A549 (cell line): ENCODE data around the gene ATF1. TPM values are rescaled to one million over a fixed set of nuclear protein-coding genes. Genes with fewer than 3 reads are reported as not detected.

Source experiments
- ATAC-seq, 2 experiments: fragments of 200-7000 bp in 1 of 2; fragments of >200 bp in 1 of 2; cut with Nextera tagmentation in 1 of 2; cut with Tn5 transposase in 1 of 2; 3 replicates each; pipeline versions ENCODE4 v1.8.0 to v1.9.1; 2018 to 2020; ENCODE audit warnings: mild to moderate bottlenecking in 1 of 2, moderate library complexity in 1 of 2
- CTCF ChIA-PET: fragments of 300-600 bp; sonication (Branson Sonifier 250); formaldehyde crosslinking; extraction: SDS; loops from one replicate; lab custom pipeline; 2021; ENCODE audit warnings: antibody characterized with exemption, inconsistent platforms; lab: Yijun Ruan, JAX
- POLR2A ChIA-PET: fragments of 350-600 bp; formaldehyde crosslinking; extraction: SDS; loops from one replicate; lab custom pipeline; 2021; ENCODE audit warnings: antibody characterized with exemption, inconsistent platforms; lab: Yijun Ruan, JAX
- DNase-seq, 2 experiments: peaks; one replicate each; pipeline versions ENCODE4 v3.0.0 to v3.0.0-alpha.2; 2011 to 2016; ENCODE audit warnings: low read depth in 1 of 2, low spot score in 1 of 2
- FAIRE-seq: peaks from 2 replicates; lab custom pipeline; 2011; peaks lifted over from hg19 to GRCh38; lab: Jason Lieb, UNC
- H3K27ac ChIP-seq, 2 experiments: fragments of >200 bp; sonication (Bioruptor Twin); formaldehyde crosslinking; 3 replicates each; pipeline ENCODE4 v1.5.1; 2016 to 2017
- H3K4me1 ChIP-seq: fragments of >200 bp; sonication (Bioruptor Twin); formaldehyde crosslinking; 3 replicates; pipeline ENCODE4 v1.6.1; 2016
- H3K4me2 ChIP-seq: fragments of >200 bp; sonication (Bioruptor Twin); formaldehyde crosslinking; 3 replicates; pipeline ENCODE4 v1.6.1; 2016
- H3K4me3 ChIP-seq: fragments of >200 bp; sonication (Bioruptor Twin); formaldehyde crosslinking; 3 replicates; pipeline ENCODE4 v1.5.1; 2016
- H3K9me3 ChIP-seq: fragments of >200 bp; sonication (Bioruptor Twin); formaldehyde crosslinking; 3 replicates; pipeline ENCODE4 v1.6.1; 2016
- BHLHE40 ChIP-seq: IDR thresholded peaks from 2 replicates; pipeline ENCODE4 v1.6.1; 2012; ENCODE audit warnings: low read depth, low read length, inconsistent platforms
- CHD2 ChIP-seq: fragments of 150-350 bp; IDR thresholded peaks from 2 replicates; pipeline ENCODE4 v1.6.1; 2014; ENCODE audit warnings: low read length; ENCODE audit not compliant: partially characterized antibody
- EP300 ChIP-seq, 2 experiments: fragments of >200 bp; sonication (Bioruptor Twin); formaldehyde crosslinking; IDR thresholded peaks; 2 replicates in 1 of 2; 3 replicates in 1 of 2; pipeline ENCODE4 v1.6.1; 2016 to 2017
- ESRRA ChIP-seq: fragments of 150-350 bp; IDR thresholded peaks from 2 replicates; pipeline ENCODE4 v1.6.1; 2014; ENCODE audit warnings: mild to moderate bottlenecking, low read length, borderline replicate concordance
- FOSB ChIP-seq: fragments of 250-450 bp; sonication (Bioruptor Pico); IDR thresholded peaks from 2 replicates; pipeline ENCODE4 v1.5.0; 2020; ENCODE audit warnings: mild to moderate bottlenecking, moderate library complexity
- FOXS1 ChIP-seq: fragments of 250-450 bp; sonication (Bioruptor Pico); IDR thresholded peaks from 2 replicates; pipeline ENCODE4 v1.5.0; 2020; ENCODE audit warnings: mild to moderate bottlenecking, moderate library complexity
- HOXA7 ChIP-seq: fragments of 250-450 bp; sonication (Bioruptor Pico); IDR thresholded peaks from 2 replicates; pipeline ENCODE4 v1.5.0; 2020; ENCODE audit warnings: mild to moderate bottlenecking, moderate library complexity
- KDM5A ChIP-seq: fragments of 200-600 bp; sonication (generic); IDR thresholded peaks from 2 replicates; pipeline ENCODE4 v1.6.1; 2016; ENCODE audit warnings: antibody characterized with exemption, mild to moderate bottlenecking
- MAZ ChIP-seq: fragments of 150-350 bp; IDR thresholded peaks from 2 replicates; pipeline ENCODE4 v1.6.1; 2014; ENCODE audit warnings: antibody characterized with exemption, low read depth, low read length, borderline replicate concordance
- NR3C1 ChIP-seq: fragments of >200 bp; sonication (Bioruptor Twin); formaldehyde crosslinking; IDR thresholded peaks from 3 replicates; pipeline ENCODE4 v1.6.1; 2017
- RCOR1 ChIP-seq: fragments of 150-350 bp; IDR thresholded peaks from 2 replicates; pipeline ENCODE4 v1.6.1; 2014; ENCODE audit warnings: antibody characterized with exemption, low read length, low read depth
- RNF2 ChIP-seq: fragments of 200-600 bp; sonication (generic); IDR thresholded peaks from 2 replicates; pipeline ENCODE4 v1.6.1; 2016; ENCODE audit warnings: low read depth, mild to moderate bottlenecking, antibody characterized with exemption, moderate library complexity, borderline replicate concordance
- SREBF2 ChIP-seq: fragments of 450-650 bp; IDR thresholded peaks from 2 replicates; pipeline ENCODE4 v1.6.1; 2014; ENCODE audit warnings: mild to moderate bottlenecking, moderate library complexity
- ZC3H11A ChIP-seq: fragments of 450-650 bp; IDR thresholded peaks from 2 replicates; pipeline ENCODE4 v1.6.1; 2014; ENCODE audit warnings: antibody characterized with exemption, mild to moderate bottlenecking
- WGBS: methylation state at CpG from one replicate; pipeline ENCODE4 v1.1.6; 2017; ENCODE audit errors: missing lambda C conversion rate; 5-methylcytosine and 5-hydroxymethylcytosine counted together
- polyA plus RNA-seq, 4 experiments: library from polyadenylated mRNA; depleted of rRNA in 3 of 4; stranded (reverse); fragments of >200 nt; fragmentation: RNase III in 1 of 4; extraction: RNeasy Plus Mini Kit Qiagen cat#74134 plus additional on column Dnase treatment in 1 of 4; gene quantifications; 2 replicates in 3 of 4; 3 replicates in 1 of 4; pipeline ENCODE4 v1.2.3, GENCODE V29; 2011 to 2017
- TF ChIP-seq, protein P1 (sequence below): fragments of 150-350 bp; IDR thresholded peaks from 2 replicates; pipeline ENCODE4 v1.6.1; 2014; ENCODE audit warnings: low read depth, mild to moderate bottlenecking, low read length
- TF ChIP-seq, protein P2 (sequence below): fragments of >200 bp; sonication (Bioruptor Twin); formaldehyde crosslinking; IDR thresholded peaks from 3 replicates; pipeline ENCODE4 v1.5.1; 2016
- TF ChIP-seq, protein P3 (sequence below): IDR thresholded peaks from 2 replicates; pipeline ENCODE4 v1.6.1; 2012

Gene ATF1
- polyA plus RNA-seq, 2 of the 4 experiments (the other 2 are of a cell fraction): 34.2 to 77.1 TPM

DNA sequence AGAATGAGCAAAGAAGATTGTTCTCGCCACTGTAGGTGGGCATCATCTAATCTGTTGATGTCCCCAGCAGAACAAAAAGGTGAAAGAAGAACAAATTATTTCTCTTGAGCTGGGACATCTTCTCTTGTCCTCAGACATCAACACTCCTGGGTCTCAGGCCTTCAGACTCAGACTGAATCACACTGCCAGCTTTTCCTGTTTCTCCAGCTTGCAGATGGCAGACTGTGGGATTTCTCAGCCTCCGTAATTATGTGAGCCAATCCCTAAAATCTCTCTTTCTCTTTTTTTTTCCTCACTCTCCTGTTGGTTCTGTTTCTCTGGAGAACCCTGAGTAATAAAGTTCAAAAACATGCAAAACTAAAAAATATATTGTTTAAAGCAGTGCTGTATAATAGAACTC, 75.1 kb downstream of the ATF1 start:
- Histone ChIP-seq H3K4me3 (no peak overlapping the region), H3K9me3 (peaks cover 9% of the 10 kb centered on the region; the same call in 2 of the 3 replicates), H3K27ac (no peak overlapping the region), H3K4me2 (no peak overlapping the region), H3K4me1 (no peaks in the 10 kb centered on the region)
- FAIRE-seq: no peak
- DNase-seq: no peak
- ChIA-PET POLR2A (no interaction called here), CTCF (interaction anchor here (1.1 kb wide), 1 partner anchor 13 kb away, joined by 4 read pairs; no protein-coding TSS in a partner anchor)
- ATAC-seq: no peak
- WGBS: 89% methylated on average over 2 of the region's 2 CpGs
- TF ChIP-seq, protein P1, sequence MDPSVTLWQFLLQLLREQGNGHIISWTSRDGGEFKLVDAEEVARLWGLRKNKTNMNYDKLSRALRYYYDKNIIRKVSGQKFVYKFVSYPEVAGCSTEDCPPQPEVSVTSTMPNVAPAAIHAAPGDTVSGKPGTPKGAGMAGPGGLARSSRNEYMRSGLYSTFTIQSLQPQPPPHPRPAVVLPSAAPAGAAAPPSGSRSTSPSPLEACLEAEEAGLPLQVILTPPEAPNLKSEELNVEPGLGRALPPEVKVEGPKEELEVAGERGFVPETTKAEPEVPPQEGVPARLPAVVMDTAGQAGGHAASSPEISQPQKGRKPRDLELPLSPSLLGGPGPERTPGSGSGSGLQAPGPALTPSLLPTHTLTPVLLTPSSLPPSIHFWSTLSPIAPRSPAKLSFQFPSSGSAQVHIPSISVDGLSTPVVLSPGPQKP: no peak

- H3K4me2 ChIP-seq: no peak overlapping the region
- H3K27ac ChIP-seq: no peak overlapping the region
- no peak for TF ChIP-seq RNF2
- no peak for TF ChIP-seq FOXS1
- TF ChIP-seq BHLHE40: no peak
- TF ChIP-seq CHD2: no peak
- TF ChIP-seq, protein P2, sequence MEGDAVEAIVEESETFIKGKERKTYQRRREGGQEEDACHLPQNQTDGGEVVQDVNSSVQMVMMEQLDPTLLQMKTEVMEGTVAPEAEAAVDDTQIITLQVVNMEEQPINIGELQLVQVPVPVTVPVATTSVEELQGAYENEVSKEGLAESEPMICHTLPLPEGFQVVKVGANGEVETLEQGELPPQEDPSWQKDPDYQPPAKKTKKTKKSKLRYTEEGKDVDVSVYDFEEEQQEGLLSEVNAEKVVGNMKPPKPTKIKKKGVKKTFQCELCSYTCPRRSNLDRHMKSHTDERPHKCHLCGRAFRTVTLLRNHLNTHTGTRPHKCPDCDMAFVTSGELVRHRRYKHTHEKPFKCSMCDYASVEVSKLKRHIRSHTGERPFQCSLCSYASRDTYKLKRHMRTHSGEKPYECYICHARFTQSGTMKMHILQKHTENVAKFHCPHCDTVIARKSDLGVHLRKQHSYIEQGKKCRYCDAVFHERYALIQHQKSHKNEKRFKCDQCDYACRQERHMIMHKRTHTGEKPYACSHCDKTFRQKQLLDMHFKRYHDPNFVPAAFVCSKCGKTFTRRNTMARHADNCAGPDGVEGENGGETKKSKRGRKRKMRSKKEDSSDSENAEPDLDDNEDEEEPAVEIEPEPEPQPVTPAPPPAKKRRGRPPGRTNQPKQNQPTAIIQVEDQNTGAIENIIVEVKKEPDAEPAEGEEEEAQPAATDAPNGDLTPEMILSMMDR: no peak
- TF ChIP-seq EP300 (IDR thresholded peaks at IDR 0.05): no peak
- TF ChIP-seq ESRRA: no peak
- no peak for TF ChIP-seq MAZ
- TF ChIP-seq KDM5A: no peak
- no peak for TF ChIP-seq ZC3H11A
- TF ChIP-seq, protein P1: no peak
- no peak for TF ChIP-seq RCOR1
- TF ChIP-seq HOXA7: no peak
- TF ChIP-seq, protein P3, sequence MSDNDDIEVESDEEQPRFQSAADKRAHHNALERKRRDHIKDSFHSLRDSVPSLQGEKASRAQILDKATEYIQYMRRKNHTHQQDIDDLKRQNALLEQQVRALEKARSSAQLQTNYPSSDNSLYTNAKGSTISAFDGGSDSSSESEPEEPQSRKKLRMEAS: no peak
- TF ChIP-seq NR3C1: no peak
- H3K9me3 ChIP-seq: 0 out of 3 replicates have a peak, but pooled peaks cover 4% of the 10 kb centered on the region
- no peak overlapping the region for H3K4me3 ChIP-seq
- FAIRE-seq (no peak), DNase-seq (peak in 1 of 2 experiments; percentile 28), ATAC-seq (no peak)
- 71% methylated on average over 7 of the region's 7 CpGs for WGBS
- 0 out of 3 replicates have a peak, but pooled peaks cover 4% of the 10 kb centered on the region for H3K4me1 ChIP-seq
- ChIA-PET CTCF (interaction anchor here (0.6 to 1.2 kb wide), 4 partner anchors 15 to 501 kb away, joined by 3 to 4 read pairs (median 3); no protein-coding TSS in a partner anchor), POLR2A (no interaction called here)
Observed at GRCh38 chr12:50840809-50841487, 77.0 kb downstream of the ATF1 start.

DNA sequence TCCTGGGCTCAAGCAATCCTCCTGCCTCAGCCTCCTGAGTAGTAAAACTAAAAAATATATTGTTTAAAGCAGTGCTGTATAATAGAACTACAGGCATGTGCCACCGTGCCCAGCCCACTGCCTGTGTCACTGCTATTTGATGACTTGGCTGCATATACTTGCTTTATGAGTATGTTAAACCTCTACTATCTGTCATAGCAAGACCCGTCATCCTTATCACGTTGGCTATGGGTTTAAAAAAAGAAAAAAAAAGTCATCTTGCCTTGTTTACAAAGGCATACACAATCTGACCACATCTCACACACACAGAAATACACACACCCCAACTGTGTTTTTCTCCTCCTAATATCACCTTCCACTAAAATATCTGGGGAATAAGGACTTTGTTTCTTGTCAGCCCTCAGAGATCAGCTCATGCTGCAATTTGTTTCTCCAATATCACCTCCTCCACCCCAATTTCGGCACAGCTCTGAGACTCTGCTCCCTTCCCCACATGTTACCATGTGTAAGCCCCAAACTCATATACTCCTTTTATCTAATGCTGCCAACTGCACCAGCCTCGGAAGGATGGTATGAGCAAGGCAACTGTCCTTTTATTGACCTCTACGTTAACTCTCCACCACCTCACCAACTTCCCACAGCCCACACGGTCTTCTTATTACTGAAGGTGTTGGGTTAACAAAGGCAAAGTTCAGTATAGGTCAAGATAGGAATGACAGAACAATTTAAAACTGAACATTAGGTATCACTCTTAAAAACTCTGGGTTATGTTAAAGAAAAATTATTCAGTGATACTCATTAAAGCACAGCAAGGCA, 78.0 kb downstream of the ATF1 start:
- POLR2A ChIA-PET: no interaction called here
- 49% methylated on average over 7 of the region's 7 CpGs for WGBS
- ATAC-seq (no peak), DNase-seq (no peak), FAIRE-seq (no peak)
- CTCF ChIA-PET: no interaction called here
- 0 out of 3 replicates have a peak, but pooled peaks cover 4% of the 10 kb centered on the region for H3K9me3 ChIP-seq
- TF ChIP-seq SREBF2: no peak
- TF ChIP-seq MAZ: no peak
- TF ChIP-seq FOSB (CRISPR knock-in tag): no peak
- no peak overlapping the region for H3K4me3 ChIP-seq
- H3K27ac ChIP-seq: no peak overlapping the region
- H3K4me2 ChIP-seq: no peak overlapping the region
- 0 out of 3 replicates have a peak, but pooled peaks cover 4% of the 10 kb centered on the region for H3K4me1 ChIP-seq
